Activated T-cell treated with anti-CD3 and anti-CD28 coated beads, Interleukin-2, amount 50 U/mL, for 4 hours (primary cell): ENCODE measurements around the gene CPSF6. TPM values are rescaled to one million over a fixed set of nuclear protein-coding genes. Genes with fewer than 3 reads are reported as not detected.
"Not testable (repeated sequence)": the region's sequence is repeated elsewhere in the genome, so short reads cannot be mapped to it uniquely, and the experiment has no call there.

Source experiments
- ATAC-seq, 2 donors: fragments of 200-7000 bp; cut with Tn5 transposase; one replicate each; pipeline ENCODE4 v1.10.0; 2021
- DNase-seq: peaks from one replicate; pipeline ENCODE4 v3.0.0-alpha.2; 2020
- H3K27me3 Mint-ChIP-seq: one replicate; pipeline ENCODE4 v1.8.0; 2021; ENCODE audit warnings: low read depth, mixed read lengths
- H3K36me3 Mint-ChIP-seq: one replicate; pipeline ENCODE4 v1.8.0; 2022; ENCODE audit warnings: mixed read lengths; ENCODE audit not compliant: insufficient read depth
- H3K4me1 Mint-ChIP-seq: one replicate; pipeline ENCODE4 v1.8.0; 2021; ENCODE audit warnings: low read depth, mixed read lengths
- H3K4me3 Mint-ChIP-seq: one replicate; pipeline ENCODE4 v1.8.0; 2021; ENCODE audit warnings: mild to moderate bottlenecking, moderate library complexity, mixed read lengths
- H3K9me3 Mint-ChIP-seq: one replicate; pipeline ENCODE4 v1.8.0; 2021; ENCODE audit warnings: mixed read lengths
- total RNA-seq, 3 donors: library from RNA; stranded (reverse); gene quantifications; one replicate each; pipeline ENCODE4 v1.2.1, GENCODE V29; 2021

Gene CPSF6, protein sequence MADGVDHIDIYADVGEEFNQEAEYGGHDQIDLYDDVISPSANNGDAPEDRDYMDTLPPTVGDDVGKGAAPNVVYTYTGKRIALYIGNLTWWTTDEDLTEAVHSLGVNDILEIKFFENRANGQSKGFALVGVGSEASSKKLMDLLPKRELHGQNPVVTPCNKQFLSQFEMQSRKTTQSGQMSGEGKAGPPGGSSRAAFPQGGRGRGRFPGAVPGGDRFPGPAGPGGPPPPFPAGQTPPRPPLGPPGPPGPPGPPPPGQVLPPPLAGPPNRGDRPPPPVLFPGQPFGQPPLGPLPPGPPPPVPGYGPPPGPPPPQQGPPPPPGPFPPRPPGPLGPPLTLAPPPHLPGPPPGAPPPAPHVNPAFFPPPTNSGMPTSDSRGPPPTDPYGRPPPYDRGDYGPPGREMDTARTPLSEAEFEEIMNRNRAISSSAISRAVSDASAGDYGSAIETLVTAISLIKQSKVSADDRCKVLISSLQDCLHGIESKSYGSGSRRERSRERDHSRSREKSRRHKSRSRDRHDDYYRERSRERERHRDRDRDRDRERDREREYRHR
- total RNA-seq = 100 to 1,000 TPM in 1 of 3 donors, 10 to 100 TPM in 2; 94.5 to 103 (median 95.3) TPM

DNA sequence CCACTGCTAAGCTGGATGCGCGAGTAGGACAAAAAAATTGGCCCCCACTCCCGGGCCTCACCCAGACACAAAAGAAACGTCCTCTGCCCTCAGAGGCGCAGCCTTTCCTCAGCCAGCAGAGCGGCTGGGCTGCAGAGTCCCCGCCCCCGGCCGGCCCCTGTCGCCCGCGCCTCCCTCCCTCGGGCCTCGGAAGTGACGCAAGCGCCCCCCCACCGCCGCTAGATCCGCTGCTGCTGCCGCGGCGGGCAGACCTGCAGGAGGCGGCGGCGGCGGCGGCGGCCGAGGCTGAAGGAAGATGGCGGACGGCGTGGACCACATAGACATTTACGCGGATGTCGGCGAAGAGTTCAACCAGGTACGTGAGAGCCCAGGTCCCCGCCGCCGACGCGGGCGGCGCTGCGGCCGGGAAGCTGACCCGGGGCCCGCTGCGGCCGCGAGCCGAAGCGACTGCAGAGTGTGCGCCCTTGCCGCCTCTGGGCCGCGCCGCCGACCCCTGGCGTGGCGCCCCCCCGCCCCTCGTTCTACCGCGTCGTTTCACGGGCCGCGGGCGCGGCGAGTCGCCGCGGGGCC is at the start of gene CPSF6:
Gene CPSF6, plus strand, starts transcription at position 218 of the 570 bp plus-strand sequence. Its CDS starts 78 bp downstream, at position 296.
- peaks cover 48% of the 10 kb centered on the region for H3K4me1 Mint-ChIP-seq
- H3K9me3 Mint-ChIP-seq = no peaks in the 10 kb centered on the region
- ATAC-seq = peak; percentile 92 to 93

GRCh38 chr12:69196302-69197288 is 42.8 kb upstream of the CPSF6 start:
- Mint-ChIP-seq H3K9me3 (peaks cover 50% of the 10 kb centered on the region), H3K4me1 (no peaks in the 10 kb centered on the region), H3K4me3 (no peak overlapping the region), H3K27me3 (peaks cover 3% of the 10 kb centered on the region), H3K36me3 (peaks cover 6% of the 10 kb centered on the region)
- DNase-seq = no peak
- no peak for ATAC-seq

More for the DNA sequence above, at the start of gene CPSF6:
- DNase-seq = peak; percentile 97
- H3K27me3 Mint-ChIP-seq = no peaks in the 10 kb centered on the region
- H3K4me3 Mint-ChIP-seq = peak within 1 kb of the TSS; percentile 92
- H3K36me3 Mint-ChIP-seq = peaks cover 7% of the 10 kb centered on the region

DNA sequence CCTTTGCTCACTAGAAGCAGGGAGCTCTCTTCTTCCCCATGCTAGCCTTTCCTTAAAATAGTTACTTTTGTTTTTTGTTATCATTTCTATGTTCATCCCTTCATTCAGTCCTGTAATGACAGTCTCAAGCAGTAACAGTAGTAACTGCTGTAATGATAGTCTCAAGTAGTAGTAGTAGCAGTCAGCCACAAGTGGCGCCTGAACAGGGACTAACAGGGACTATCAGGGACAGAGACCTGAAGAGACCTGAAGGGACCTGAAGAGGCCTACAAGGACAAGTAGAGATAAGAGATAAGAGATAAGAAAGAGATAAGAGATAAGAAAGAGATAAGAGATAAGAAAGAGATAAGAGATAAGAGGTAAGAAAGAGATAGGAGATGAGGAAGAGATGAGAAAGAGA is 39.4 kb upstream of the CPSF6 start:
- not testable (repeated sequence) for DNase-seq, H3K4me3 Mint-ChIP-seq, H3K4me1 Mint-ChIP-seq, H3K27me3 Mint-ChIP-seq, H3K36me3 Mint-ChIP-seq, ATAC-seq
- H3K9me3 Mint-ChIP-seq = peaks cover 55% of the 10 kb centered on the region

DNA sequence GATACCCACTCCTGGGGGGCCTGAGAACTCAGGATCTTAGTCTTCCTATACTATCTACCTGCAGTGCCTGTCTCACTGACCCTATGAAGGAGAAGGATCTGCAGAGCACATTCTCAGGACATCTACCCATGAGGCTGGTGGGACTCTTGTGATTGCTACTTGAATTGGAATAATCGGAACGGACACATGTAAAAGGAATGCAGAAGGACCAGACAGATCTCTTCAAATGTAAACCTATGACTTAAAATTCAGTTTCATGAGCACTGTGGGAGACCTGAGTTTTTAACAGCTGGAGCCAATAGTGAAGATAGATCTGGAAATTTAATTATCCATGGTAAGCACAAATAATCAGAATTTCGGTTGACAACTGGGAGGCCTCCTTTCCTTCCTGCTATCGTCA is 35.2 kb upstream of the CPSF6 start:
- ATAC-seq = no peak
- no peaks in the 10 kb centered on the region for H3K4me1 Mint-ChIP-seq
- DNase-seq = no peak
- peaks cover 2% of the 10 kb centered on the region for H3K27me3 Mint-ChIP-seq
- no peak overlapping the region for H3K4me3 Mint-ChIP-seq
- peaks cover 55% of the 10 kb centered on the region for H3K9me3 Mint-ChIP-seq
- no peaks in the 10 kb centered on the region for H3K36me3 Mint-ChIP-seq

DNA sequence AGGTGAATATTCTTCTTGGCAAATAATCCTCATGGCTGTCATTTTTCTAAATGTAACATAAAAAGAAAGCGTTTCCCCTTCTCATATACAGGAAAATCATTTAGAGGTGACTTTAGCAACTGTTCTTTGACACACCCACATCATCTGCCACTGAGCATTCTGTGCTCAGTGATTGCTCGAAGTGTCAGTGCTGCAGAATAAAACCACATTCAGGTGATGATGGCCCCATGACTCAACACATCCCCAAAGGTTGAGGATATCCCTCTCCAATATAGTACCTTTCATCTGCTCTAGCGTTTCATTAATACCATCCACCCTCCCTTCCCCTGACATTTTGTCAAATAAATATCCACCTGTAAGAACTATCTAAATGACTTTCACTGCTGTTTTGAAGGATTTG is 28.7 kb upstream of the CPSF6 start:
- no peak overlapping the region for H3K4me3 Mint-ChIP-seq
- no peaks in the 10 kb centered on the region for H3K36me3 Mint-ChIP-seq
- ATAC-seq (no peak), DNase-seq (no peak)
- no peaks in the 10 kb centered on the region for H3K4me1 Mint-ChIP-seq
- peaks cover 2% of the 10 kb centered on the region for H3K27me3 Mint-ChIP-seq
- H3K9me3 Mint-ChIP-seq = peaks cover 20% of the 10 kb centered on the region

- Mint-ChIP-seq H3K4me1 (no peaks in the 10 kb centered on the region), H3K9me3 (peaks cover 17% of the 10 kb centered on the region), H3K27me3 (no peaks in the 10 kb centered on the region), H3K4me3 (no peak overlapping the region), H3K36me3 (no peaks in the 10 kb centered on the region)
- DNase-seq = no peak
- no peak for ATAC-seq
Observed at GRCh38 chr12:69211160-69211559, 28.2 kb upstream of the CPSF6 start.

DNA sequence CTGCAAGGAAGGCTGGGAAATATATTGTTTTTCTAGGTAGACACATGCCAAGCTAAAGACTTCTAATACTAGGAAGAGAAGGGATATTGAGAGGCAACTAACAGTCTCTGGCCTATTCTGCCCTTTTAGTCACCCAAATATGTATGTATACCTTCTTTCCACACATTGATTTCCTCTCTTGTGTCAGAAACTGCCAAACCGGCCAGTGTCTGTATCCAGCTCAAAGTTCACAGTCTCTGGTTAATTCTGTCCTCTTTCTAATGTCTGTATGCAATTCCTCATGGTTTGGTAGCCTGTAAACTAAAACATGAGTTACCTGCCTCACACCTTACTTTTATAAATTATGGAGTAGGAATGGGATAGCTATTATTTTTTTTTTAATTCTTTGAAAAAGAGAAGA is 25.2 kb upstream of the CPSF6 start:
- Mint-ChIP-seq H3K4me1 (no peaks in the 10 kb centered on the region), H3K4me3 (no peak overlapping the region), H3K9me3 (no peaks in the 10 kb centered on the region), H3K36me3 (no peaks in the 10 kb centered on the region), H3K27me3 (no peaks in the 10 kb centered on the region)
- DNase-seq = no peak
- no peak for ATAC-seq

DNA sequence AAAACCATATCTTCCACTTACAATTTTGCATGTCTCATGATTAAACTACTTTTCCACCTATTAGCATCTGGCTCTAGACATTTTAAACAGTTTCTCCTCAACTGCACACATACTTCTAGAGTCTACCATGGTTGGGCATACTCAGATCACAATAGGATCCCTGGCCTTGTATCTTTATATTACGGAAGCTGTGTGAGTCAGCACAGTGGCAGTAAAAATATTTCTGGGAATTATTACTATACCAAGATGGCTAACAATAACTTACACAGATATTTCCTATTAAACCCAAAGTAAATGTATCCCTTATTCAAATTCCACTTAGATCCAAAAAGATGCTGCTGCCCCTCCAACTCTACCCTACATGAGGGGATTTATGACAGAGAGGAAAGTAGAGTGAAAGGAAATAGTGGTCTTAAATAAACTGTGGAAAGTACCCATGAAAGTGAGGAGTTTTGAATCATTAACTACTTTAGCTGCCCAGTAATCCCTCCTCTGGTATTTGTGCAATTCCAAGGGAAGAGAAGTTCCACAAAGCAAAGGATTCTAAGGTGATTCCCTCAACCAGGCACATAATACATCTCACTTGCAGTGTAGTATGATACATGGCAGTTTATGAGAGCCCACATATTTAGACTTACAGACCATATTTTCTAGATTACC is 14.0 kb upstream of the CPSF6 start:
- Mint-ChIP-seq H3K4me1 (no peaks in the 10 kb centered on the region), H3K4me3 (no peak overlapping the region), H3K9me3 (no peaks in the 10 kb centered on the region), H3K36me3 (no peaks in the 10 kb centered on the region), H3K27me3 (peaks cover 8% of the 10 kb centered on the region)
- no peak for DNase-seq
- ATAC-seq = no peak

DNA sequence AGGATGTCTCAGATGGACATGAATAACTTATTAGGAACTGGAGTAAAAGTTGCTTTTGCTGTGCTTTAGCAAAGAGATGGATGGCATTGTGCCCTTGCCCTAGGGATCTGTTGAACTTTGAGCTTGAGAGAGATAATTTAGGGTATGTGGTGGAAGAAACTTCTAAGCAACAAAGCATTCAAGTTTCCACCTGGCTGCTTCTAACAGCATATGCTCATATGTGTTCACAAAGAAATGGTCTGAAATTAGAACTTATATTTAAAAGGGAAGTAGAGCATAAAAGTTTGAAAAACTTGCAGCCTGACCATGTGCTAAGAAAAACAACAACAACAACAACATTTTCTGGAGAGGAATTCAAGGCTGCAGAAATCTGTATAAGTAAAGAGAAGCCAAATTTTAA is 7.9 kb upstream of the CPSF6 start:
- Mint-ChIP-seq H3K4me3 (no peak overlapping the region), H3K4me1 (no peaks in the 10 kb centered on the region), H3K9me3 (peaks cover 11% of the 10 kb centered on the region), H3K36me3 (peaks cover 5% of the 10 kb centered on the region), H3K27me3 (no peaks in the 10 kb centered on the region)
- DNase-seq = no peak
- ATAC-seq = no peak

- Mint-ChIP-seq H3K9me3 (no peaks in the 10 kb centered on the region), H3K36me3 (peaks cover 7% of the 10 kb centered on the region), H3K27me3 (no peaks in the 10 kb centered on the region), H3K4me3 (peak overlapping the region; percentile 88), H3K4me1 (peaks cover 46% of the 10 kb centered on the region)
- DNase-seq (no peak), ATAC-seq (no peak)
Observed at GRCh38 chr12:69238589-69239351, 599 bp upstream of the CPSF6 start.

GRCh38 chr12:69239922-69240630 is 707 bp downstream of the CPSF6 start:
- DNase-seq (peak; percentile 28), ATAC-seq (peak; percentile 42 to 54)
- H3K4me1 Mint-ChIP-seq = peaks cover 51% of the 10 kb centered on the region
- no peaks in the 10 kb centered on the region for H3K27me3 Mint-ChIP-seq
- peaks cover 7% of the 10 kb centered on the region for H3K36me3 Mint-ChIP-seq
- peak overlapping the region; percentile 92 for H3K4me3 Mint-ChIP-seq
- H3K9me3 Mint-ChIP-seq = no peaks in the 10 kb centered on the region

GRCh38 chr12:69240631-69240995 is 1.2 kb downstream of the CPSF6 start:
- peaks cover 7% of the 10 kb centered on the region for H3K36me3 Mint-ChIP-seq
- ATAC-seq = peak in 1 of 2 donors; percentile 12

More at GRCh38 chr12:69240631-69240995, 1.2 kb downstream of the CPSF6 start:
- peaks cover 56% of the 10 kb centered on the region for H3K4me1 Mint-ChIP-seq
- H3K9me3 Mint-ChIP-seq = no peaks in the 10 kb centered on the region
- no peaks in the 10 kb centered on the region for H3K27me3 Mint-ChIP-seq
- peak overlapping the region; percentile 92 for H3K4me3 Mint-ChIP-seq
- DNase-seq = peak; percentile 11
